Epidermal melanocyte (primary cell): ENCODE data around the gene MEIS2.

Source experiments
- DNase-seq: peaks from one replicate; pipeline ENCODE4 v3.0.0; 2011; ENCODE audit warnings: low spot score; ENCODE audit not compliant: insufficient read length

The MEIS2 gene

DNA sequence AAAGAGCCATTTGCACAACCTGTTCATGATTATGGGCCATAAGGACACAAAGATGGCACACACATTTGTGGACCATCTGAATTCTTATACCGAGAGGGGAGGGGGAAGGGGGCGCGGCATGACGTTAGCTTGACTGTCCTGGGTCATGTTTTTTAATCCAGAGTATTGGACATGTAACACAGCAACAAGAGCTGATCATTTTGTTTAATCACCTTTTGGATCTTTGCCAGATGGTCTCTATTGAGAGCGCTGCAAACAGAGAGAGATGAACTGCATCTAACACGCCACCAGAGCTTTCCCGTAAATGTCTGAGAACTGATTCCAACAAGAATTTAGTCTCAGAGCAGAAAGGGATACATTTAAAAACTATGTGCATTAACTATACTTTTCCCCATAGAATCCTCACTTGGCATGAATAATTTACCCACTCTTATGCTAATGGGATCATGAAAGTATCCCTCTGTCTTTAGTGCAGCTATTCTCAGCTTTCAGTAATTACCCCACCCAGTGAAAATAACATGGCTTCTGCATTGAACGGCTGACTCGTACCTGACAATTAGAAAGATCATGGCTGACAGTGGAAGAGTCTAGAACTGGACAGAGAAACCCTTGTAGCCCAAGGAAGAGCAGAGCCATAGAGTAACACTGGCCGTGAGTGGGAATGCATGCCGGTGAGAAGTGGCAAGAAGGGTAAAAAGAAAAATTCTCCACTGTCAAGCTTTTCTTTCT, 22.6 kb downstream of the MEIS2 start:
- no peak for DNase-seq

DNA sequence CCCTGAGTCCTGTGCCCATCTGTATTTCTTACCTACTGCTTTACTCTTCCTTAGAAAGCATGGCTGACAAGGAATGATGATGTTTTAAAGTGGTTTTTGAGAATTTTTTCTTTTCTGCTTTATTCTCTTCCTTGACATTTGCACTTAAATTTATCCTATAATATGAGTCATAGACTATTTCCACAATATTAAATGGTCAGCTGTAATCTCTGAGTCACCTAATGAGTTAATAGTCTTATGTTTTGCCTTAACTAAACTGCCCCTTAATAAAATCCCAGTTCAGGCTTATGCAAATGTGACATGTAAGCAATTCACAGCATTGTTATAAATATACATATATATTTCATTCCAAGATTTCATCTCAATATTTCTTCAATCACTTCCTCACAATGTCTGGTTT, 23.8 kb downstream of the MEIS2 start:
- DNase-seq, result no peak

DNA sequence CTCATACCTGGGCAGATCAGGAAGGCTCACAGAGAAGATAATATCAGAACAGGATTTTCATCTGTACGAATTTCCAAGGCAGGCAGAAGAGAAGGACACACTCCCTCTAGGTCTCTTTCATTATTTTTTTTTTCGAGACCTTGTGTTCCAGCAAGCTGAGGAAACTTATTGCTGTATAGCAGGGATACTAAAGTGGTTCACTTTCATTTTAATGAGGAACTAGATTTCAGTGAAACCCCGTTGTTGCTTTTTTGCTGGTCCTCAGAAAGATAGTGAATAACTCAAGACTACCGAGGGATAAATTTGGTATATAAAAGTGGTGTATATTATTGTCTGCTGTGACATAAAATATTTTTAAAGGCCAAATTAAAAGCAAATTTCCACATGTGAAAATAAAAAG, 24.6 kb downstream of the MEIS2 start:
- DNase-seq, result no peak

DNA sequence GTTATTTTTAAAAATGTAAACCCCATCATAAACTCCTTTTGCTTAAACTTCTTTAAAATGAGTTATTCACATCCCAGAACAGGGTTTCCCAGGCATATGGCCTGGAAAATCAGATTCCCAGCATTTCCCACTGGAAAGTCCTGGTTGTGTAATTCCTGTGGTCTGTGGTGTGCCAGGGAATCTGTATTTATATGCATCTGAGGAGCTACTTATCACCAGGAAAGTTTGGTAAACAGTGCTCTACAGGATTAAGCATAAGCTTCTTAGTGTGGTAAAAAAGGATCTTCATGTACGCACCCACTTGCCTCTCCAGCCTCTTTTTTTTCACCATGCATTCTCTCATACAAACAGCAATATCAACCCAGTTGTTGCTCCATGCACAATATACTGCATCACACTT, 28.2 kb downstream of the MEIS2 start:
- no peak for DNase-seq

DNA sequence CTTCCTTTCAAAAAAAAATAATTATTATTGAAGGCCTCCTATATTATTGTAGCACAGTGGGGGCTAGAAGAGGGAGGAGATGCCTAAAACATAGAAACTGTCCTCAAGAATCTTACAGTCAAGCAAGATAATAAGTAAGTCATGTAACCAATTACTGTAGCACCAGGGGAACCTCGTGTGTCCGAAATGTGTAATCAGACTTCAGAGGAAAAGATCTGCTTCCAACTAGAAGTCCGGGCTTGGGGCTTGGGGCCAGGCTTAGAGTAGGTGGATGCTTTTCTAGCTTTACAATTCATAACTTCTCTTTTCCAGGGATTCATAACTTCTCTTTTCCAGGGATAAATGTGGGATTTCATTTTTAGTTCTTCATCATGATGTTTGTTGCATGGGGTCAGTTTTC, 29.2 kb downstream of the MEIS2 start:
- no peak for DNase-seq

DNA sequence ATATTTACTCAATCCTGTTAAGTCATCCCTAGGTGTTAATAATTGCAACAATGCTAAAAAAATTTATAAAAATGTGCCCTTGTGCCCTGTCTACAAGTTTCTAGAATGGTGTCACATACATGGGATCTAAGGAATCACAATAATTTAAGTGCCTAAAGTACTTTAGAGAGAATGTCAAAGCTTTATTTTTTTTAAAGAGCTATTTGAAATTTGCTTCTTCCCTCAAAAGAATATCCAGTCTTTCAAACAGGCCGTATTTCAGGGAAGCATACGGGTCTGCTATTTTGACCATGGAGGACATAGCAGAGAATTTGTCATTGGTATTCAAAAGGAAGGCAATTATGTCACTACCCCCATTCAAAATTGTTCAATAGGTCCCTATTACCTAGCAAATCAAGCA, 29.7 kb downstream of the MEIS2 start:
- no peak for DNase-seq

DNA sequence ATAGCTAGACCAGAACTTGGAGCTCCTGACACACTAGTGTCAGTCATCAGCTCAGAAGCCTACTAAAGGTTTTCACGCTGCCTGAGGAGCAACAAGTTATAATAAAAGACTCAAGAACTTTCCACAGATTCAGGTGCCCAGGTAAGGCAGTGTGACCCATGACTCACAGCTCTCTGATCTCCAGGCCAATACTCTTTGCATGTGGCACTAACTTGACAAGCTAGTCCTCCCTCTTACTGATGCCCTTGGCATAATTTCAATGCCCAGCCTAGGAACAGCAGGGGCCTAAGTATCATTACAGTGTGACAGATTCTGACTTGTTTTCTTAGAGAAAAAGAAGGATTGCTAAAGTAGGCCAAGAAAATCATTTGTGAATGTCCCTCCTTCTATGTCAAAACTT, 38.4 kb downstream of the MEIS2 start:
- no peak for DNase-seq

DNA sequence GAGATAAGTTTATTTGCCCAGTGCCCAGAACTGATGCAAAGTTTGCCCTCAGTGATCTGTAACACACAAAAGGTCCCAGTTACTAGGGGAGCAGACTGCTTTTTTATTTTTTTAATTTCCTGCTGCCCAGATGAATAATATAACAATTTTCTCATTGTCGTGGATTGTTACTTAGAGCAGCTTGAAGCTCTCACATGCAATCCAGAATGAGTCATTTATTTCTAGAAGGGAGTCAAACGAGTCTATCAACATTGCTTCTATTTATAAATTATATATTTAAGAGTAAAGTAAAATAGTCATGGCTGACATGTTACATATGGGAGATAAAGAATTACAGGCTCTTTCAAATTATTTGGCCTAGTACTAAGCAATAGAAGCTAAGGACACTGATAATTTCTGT, 41.3 kb downstream of the MEIS2 start:
- DNase-seq, result no peak

DNA sequence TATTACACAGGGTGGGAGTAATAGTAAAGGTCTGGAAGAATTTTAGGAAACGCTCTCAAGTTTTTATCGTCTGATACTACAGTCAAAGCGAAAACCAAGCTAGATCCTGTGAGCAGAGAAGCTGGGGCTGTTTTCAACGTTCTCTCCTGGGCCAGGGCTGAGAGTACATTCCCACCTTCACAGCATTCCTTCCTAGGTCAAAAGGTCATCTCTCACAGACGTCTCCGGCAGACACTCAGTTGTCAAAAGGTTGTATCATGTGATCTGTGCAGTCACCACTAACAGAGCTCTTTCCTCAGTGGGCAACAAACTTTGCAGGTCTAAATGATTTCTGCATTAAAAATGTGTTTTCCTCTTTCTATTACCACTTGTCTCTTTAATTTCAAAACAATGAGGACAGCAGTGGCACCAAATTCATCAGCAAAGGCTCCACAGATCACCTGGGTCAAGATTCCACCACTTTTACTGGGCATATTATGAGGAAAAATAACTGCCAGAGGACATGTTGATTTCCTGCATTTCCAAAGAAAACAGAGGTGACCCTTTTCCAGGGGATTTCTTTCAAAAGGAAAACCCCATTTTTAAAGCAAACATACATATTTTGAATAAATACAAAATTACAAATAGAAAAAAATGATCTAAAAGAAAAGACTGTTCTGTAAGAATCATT, 41.9 kb downstream of the MEIS2 start:
- DNase-seq, result no peak

DNA sequence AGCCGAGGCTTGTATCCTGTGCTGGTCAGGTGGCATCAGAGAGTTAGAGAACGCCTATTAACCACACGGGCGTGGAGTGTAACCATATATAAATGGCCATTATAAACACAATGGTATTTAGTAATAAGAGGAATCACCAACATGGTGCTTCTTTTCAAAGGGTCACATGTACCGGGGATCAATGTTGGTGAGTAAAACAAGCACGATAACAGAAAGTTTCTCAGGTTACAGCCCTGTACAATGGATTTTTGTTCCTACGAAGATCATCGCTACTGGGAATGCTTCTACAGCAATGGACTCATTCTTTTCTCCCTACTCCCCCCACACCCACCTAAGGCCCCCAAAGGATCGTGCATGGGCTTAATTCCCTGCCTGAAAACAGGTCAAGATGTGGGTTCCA, 42.5 kb downstream of the MEIS2 start:
- no peak for DNase-seq

DNA sequence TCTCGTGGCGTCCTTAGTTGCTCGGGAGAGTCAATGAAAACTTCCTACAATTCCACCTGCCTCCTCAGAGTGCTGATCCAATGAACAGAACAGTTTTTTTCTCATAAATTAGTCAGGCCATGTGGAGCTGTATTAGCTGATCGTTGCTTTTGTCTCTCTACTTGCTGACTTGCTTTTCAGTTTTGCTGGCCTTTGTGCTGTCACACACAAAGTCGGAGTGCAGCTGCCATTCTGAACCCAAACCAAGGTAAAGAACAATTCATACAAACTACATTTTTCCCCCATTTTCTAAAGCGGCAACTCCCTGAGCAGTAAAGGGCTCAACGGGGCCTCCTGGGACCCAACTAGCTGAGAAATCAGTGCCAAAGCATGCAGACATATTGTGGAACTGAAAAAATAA, 43.1 kb downstream of the MEIS2 start:
- DNase-seq, result no peak

DNA sequence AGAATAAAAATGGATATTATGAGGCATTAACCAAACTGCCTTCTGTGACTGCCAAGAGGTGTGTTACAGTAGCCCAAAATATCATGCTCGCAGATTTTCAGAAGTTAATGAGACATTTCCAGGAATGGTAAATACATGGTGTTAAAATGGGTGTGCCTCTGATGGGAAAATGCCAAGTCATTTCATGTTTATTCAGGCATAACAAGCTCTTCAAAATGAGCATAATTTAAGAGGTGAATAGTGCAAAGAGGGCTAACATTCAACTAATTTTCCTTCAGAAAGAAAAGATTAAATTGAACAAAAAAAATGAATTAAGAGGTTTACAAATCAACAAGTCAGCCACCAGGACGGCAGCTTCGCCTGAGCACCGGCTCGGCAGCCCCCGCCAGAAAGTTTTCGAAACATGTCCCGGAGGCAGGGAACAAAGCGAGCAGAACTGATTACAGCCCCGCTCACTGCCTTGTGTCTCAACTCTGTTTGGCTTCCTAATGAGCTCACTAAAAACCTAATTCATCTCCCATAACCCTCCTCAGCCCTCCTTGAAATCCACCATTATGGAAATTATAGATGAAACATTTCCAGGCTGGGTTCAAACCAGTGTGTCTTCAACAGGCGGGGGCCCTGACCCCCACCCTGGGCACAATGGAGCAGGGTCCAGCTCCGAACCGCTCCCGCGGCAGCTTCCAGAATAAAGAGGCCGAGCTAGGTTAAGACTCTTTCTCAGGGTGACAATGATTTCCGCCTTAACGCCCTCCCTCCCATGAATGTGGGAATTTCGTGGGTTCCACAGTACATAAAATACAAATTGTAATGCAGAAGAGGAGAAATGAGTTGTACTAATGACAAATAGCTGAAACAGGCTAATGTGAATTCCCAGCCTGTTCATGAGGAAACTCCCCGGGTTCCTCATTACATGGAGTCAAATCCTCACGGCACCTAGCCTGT, 43.9 kb downstream of the MEIS2 start:
- no peak for DNase-seq

DNA sequence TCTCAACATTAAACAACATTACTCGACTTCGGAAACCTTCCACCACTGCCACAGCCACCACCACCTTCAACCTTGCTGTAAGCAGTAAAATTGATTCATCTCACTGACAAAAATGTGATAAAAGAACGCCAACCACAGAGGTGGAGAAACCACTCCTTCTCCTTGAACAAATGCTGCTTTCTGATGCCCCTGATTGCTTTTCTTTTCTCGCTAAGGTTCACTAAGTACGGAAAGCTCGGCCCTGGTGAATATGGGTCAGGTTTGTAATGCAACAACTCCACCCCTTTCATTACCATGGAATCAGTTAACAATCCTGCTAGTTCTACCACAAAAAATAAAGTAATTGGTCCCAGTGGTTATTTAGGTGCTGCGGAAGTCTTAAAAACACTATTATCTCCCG, 44.9 kb downstream of the MEIS2 start:
- DNase-seq, result no peak

DNA sequence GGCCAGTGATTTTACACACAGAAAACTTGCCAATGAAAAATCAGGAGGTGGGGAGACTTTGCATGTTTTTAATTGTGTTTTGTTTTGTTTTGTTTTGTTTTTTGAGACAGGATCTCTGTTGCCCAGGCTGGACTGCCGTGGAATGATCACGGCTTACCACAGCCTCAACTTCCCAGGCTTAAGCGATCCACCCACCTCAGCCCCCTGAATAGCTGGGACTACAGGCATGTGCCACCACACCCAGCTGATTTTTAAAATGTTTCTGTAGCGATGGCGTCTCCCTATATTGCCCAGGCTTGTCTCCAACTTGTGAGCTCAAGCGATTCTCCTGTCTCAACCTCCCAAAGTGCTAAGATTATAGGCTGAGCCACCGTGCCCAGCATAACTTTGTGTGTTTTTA, 46.0 kb downstream of the MEIS2 start:
- DNase-seq, result no peak

DNA sequence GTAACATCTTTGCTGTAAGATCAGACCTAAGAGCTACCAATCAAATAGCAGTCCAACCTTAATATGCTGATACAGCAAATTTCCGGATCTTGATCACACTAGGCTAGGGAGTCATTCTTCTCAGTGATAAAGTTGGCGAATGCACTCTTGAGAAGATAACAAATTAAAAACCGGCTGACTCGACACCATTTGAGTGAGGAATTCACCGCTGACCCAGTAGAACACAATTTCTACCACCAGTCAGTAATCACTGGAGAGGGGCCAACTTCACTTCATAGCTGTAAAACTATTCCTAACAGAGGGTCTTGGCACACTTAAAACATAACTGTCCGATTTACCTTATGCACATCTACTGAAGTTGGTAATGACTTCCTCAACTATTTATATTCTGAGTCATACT, 47.2 kb downstream of the MEIS2 start:
- DNase-seq, result no peak

DNA sequence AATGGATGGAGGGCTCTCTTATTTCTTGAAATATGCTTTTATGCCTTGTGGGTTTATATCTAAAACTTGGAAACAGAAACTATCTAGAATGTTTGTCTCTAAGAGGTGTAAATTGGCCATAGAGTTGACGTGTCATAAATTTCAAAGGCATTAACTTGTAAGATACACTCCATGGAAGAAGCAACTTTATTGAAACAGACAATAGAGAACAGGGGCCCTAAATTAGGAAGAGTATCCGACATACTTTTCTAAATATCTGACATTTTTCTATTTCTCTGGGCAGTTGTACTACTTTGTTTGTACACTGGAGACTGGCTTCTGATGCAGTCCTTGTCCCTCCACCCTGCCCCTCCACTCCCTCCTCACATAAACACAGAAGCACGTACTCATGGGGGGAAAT, 50.0 kb downstream of the MEIS2 start:
- DNase-seq, result no peak

DNA sequence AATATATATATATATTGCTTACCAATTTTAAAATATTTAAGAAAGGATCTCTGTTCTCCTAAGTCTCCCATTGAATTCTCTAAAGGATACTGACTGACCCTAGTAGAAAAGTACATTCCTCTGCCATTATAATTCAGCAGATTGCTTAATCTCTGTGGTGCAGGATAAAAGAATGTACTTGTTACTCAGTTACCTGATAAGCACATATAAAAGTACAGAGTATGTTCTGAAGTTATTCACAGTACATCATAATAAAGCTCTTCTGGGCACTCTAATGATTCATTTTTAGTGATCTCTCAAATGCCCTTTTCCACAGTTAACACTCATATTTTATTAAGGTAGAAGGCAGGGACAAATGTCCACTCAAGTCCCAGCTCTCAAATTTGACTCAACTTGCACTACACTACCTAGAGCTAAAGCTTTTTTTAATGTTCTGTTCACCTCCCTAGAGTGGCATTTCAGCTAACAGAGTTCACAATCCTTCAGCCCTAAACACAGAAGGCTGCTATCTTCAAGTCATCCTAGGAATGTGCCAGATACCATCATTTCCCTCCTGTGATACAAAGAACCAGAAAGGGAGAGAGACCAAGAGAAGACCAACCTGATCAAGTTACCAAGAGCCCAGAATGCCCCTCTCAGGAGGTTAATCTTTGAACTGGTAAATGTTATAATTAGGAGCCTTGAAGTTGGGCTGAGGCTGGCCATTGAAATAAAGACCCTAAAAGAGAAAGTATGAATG, 53.3 kb downstream of the MEIS2 start:
- no peak for DNase-seq

DNA sequence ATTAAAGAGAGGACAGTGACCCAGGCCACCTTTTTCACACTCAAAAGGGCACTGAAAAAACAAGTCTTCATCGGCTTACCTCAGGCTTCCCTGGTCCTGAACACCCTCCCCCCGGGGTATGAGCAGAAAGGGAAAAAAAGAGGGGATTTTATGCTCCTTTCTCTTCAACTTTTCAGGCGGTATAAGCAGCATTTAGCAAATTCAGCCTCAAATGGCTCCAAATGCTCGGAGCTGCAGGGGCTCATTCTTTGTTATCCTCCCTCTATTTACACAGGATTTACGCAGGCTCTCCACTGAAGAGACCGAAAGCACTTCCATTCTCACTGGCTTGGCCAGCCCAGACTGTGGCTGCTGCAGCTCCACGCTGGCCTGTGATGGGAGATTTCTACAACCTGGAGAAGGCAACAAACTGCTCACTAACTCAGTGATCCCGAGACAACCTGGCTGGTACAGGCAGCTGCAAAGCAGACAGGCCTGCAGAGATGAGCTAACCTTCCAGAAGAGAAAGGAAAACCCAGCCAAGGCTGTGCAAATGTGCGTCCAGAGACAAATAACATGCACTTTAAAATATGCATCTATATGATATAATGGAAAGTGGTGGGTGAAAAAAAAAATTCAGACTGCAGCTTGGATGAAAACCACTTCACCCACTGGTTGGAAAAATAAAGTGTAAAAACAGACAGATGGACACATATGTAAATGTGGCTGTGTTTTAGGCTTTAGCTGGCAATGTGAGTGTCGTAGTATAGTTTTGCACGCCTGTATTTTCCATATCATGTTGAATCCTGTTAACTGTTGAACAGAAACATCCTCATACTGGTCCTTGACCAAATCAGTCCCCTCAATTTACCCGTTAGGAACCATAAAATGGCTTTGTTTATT, 54.2 kb downstream of the MEIS2 start:
- DNase-seq, result no peak

DNA sequence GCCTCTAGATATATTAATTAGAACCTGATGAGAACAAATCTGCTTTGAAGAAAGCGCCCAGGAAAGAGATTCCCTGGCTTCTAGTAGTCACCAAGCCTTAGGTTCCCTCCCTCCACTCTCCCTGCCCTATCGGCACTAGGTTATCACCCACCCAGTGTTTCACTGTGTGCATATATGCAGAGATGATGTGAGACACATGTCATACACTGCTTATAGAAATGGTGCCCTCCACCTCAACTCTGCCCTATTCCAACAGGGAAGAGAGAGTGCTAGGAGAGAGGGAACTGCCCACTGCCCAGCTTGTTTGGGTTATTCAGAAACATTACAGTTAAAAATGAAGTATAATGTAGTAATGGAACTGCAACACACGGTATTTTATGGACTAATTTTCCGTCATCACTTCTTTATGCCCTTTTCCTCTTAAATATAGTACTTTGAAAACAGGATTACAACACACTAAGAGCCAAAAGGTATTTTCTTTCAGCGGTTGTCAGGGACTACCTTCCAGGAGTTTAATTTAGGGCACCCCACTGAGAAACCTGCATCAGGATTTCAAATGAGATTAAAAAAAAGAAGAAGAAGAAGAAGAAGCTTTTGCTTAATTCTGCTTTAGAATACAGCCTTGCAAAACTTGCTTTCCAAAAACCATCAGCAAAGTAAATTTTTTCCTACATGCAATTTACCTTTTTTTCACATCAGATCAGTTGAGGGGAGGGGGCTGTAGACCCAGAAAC, 55.3 kb downstream of the MEIS2 start:
- DNase-seq, result no peak

DNA sequence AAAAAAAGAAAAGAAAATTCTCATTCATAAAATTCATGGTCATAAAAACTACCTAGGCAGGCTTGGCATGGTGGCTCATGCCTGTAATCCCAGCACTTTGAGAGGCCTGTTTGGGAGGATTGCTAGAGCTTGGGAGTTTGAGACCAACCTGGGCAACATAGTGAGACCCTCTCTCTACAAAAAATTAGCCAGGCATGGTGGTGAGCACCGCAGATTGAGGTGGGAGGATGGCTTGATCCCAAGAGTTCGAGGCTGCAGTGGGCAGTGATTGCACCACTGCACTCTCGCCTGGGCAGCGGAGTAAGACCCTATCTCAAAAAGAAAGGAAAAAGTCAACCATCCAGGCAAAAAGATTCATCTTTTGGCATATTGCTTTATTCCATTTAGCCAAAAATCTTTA, 58.5 kb downstream of the MEIS2 start:
- DNase-seq, result no peak
